Skin of body (tissue), 3 donors: ENCODE data around the gene CEPT1. TPM values are rescaled to one million over a fixed set of nuclear protein-coding genes. Genes with fewer than 3 reads are reported as not detected.

ENCODE experiments used
- DNase-seq: peaks from one replicate; lab custom pipeline; 2025; lab: John Stamatoyannopoulos, UW
- small RNA-seq: library from RNA; depleted of rRNA; stranded (forward); fragments of <200 nt; gene quantifications from one replicate; pipeline ENCODE3, GENCODE V24; 2014; ENCODE audit warnings: low replicate concordance
- total RNA-seq: library from RNA; depleted of rRNA; stranded (reverse); fragments of >200 nt; gene quantifications from one replicate; pipeline ENCODE4 v1.2.3, GENCODE V29; 2014

CEPT1 gene
- total RNA-seq, 1 donor from 2014 or later = 46.8 TPM

DNA sequence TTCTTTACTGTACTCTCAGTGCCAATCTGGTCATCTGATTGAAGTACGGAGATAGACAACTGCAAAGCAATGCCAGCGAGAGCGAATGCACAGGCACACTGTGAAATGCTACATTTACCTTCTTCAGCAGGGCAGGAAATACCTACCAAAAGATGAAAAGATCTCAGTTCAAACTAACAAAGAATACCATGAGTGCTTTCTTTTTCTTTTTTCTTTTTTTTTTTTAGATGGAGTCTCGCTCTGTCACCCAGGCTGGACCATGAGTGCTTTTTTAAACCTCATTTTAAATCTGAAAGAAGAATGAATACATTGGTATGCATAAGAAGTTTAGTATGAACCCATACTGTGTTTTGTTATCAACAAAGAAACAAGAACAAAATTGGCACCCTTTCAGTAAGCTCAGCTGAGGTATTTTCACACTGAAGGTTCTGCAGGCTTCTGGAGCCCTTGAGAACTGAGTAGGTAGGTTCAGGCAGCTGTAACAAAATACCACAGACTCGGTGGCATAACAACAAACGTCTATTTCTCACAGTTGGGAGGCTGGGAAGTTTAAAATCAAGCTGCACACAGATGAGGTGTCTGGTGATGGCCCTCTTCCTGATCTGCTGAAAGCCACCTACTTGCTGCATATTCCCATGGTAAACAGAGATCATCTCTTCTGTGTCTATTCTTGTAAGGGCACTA, 85.8 kb downstream of the CEPT1 start:
- DNase-seq = no peak

DNA sequence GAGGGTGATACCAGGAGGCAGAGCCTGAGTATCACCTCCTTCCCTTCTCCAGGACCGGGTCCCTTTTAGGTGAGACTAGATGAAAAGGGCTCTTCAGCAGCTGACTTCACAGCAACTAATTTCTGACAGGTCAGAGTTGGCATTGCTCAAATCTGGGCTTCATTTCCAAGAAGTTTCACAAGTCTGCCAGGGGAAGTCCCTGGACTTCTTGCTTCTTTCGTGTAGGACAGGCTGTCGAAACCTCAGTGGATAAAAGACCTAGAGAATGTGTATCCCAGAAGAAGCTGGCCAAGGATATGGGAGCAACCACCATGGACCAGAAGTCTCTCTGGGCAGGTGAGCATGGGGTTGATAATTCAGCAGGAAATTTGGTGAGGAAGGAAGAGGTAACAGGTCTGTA, 87.4 kb downstream of the CEPT1 start, which contains the start of gene CHI3L2:
Gene CHI3L2, plus strand, starts transcription at position 280 of the 400 bp plus-strand sequence. Its CDS starts 17 bp downstream, at position 297.
- no peak for DNase-seq

DNA sequence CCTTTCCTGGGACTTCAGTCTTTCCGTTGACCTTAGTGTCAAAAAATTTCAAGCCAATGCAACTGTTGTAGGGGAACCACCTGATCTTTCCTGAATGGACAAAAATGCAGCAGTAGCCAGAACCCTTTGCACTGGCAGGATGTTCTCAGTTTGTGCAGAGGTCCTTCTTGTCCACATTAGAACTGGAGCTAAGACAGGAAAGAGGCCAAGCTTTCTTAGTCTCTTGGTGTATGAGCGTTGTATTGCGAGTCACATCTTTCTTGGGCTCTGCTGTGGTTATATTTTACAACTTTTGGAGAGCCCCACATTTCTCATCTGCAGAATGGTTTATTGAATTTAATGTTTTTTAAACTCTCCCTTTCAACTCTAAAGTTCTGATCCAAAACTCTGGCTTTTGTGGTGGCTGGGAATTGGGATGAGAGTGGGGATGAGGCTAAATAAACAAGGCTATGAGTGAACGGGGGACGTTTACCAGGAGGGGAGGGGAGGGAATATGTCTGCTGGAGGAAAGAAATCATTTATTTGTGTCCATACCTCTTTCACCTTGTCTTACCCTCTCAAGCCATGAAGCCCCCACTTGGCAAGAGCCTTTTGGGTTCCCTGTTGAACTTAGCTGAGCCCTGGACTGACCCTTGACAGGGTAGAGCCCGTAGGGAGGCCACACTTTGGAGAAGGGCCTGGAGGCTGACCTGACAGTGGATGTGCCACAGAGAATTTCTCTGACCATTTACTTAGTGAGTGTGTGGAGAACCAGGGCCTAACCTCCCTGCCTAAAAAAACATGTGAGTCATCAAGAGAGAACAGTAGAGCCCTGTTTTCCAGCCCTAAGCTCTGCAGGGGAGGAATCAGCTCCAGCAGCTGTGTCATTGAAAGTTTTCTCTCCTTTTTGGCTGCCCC, 88.1 kb downstream of the CEPT1 start:
- DNase-seq = no peak

DNA sequence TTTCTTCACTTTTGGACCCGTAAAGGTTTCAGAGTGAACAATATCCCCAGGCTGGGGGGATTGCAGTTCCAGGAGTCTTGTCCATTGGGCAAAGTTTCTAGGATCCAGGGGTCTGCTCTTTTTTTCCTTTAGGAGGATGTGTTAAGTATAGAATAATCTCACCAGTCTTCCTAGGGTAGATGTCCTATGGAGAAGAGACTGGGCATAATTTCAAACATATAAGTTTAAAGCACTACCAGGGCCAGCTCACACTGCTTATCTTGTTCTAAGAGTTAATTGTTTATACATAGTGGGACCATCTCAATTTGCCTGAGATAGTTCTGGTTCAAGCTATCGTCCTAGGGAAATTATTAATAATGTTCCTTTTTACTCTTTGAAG, 88.7 kb downstream of the CEPT1 start:
- no peak for DNase-seq

DNA sequence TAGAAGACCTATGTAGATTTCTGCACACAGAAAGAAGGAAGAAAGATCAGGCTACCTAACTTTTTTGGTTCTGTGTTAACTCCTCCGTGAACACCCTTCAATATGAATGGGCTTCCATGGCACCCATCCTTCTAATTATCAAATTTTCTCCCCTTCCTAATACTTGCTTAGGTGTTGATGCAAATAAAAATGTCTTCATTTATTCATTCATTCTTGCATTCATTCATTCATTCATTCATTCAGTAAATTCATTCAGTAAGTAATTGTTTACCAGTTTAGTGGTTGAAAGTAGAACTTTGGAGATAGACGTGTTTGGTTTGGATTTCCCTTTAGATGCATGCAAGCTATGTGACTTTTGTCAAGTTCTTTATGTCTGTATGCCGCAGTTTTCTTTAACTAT, 92.1 kb downstream of the CEPT1 start:
- DNase-seq = no peak

DNA sequence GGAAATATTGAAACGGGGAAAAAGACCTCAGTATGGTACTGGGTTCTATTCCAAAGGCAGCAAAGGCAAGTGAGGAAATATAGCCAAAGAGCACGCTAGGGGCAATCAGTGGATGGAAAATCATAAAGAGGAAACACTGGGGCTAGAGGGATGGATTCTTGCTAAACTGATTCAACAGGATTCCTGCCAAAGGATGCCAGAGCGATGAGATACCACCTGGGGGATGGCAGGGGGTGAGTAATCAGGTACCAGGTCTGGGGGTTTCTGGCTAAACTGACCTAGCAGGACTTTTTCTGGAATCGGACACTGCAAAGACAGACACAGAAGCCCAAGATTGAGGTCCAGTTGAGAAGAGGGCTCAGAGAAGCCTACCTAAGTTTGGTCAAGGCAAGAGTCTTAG, 94.2 kb downstream of the CEPT1 start:
- no peak for DNase-seq

Small RNAs within 50 kb of the gene (small RNA-seq; reads per million reads assigned to genes)
- not detected for gene AL355816.1

Other genes starting within 250 kb of the CEPT1 start
- gene LRIF1, start 176.3 kb upstream of the CEPT1 start, total RNA-seq = 5.6 TPM
- 40.9 TPM for gene DRAM2, start 130 bp upstream of the CEPT1 start, total RNA-seq
- gene DENND2D, start 60.4 kb downstream of the CEPT1 start, total RNA-seq = 14.1 TPM
- gene CHI3L2, start 87.5 kb downstream of the CEPT1 start, total RNA-seq = 5.5 TPM
- 0.20 TPM for gene CHIA, start 150.6 kb downstream of the CEPT1 start, total RNA-seq